GM19043 (cell line): ENCODE measurements around the gene DDHD1.

ENCODE experiments used
- ATAC-seq: cut with Tn5 transposase; IDR thresholded peaks from one replicate; pipeline ENCODE4 v1.9.1; 2021; ENCODE audit warnings: low read depth; ENCODE audit not compliant: unreplicated experiment

Gene DDHD1

DNA sequence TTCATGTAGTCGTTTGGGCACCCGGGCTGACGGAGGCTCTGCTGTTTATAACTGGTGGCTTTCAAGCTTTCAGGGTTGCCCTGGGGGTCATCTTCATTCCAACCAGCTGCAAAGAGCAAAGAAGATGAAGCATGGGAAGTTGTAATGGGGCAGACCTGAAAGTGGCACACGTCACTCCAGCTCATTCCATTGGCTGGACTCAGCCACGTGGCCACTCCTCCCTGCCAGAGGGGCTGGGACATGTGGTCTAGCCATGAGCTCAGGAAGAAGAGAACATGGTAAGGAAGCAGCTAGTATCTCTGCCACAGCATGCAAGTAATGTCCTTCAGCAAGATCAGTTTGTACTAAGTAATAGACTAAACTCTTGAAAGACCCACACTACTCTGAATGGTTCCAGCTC is 150.5 kb downstream of the DDHD1 start:
- ATAC-seq: no peak

DNA sequence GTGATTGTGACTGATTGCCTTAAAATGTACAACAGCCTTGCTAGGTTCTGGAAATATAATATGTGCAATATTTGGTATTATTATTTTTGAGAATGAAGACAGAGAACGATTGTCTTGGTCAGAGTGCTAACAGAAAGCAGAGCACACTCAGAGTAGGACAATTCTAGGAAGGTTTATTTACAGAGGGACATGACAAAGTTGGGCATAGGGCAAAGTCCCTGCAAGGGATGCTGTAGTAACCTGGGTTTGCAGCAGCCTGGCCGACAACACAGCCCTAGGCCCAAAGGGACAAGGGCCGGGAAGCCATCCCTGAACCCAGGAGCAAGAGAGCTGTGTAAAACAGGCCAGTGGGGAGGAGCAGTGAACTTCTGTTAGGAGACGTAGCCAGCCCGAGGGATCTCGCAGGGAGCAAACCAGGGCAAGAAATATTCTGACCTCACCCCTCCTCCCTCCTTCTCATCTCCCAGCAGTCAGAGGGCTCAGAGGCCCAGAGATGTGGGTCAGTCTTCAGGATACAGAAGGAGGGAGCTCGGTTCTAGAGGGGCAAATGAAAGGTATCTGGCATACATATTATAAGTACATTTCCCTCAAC is 151.2 kb downstream of the DDHD1 start:
- no peak for ATAC-seq

- ATAC-seq: no peak
Observed at GRCh38 chr14:52998376-52999015, 154.6 kb downstream of the DDHD1 start.

DNA sequence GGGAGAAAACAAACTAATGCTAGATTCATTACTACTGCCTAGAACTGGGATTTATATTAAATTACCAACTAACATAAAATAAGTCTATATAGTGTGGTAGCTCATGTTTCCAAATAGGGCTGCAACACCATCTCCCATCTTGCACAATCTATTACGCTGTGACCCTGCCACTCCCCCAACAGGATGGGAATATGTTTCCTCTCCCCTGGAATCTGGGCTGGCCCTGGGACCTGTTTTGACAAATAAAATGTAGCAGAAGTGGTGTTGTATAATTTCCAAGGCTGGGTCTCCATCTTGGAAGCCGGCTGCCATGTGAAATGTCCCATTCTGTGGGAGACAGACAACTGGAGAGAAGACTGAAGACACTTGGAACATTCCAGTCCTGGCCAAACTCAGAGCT is 156.6 kb downstream of the DDHD1 start:
- no peak for ATAC-seq

- ATAC-seq: no peak
Observed at GRCh38 chr14:52995998-52996397, 157.1 kb downstream of the DDHD1 start.

DNA sequence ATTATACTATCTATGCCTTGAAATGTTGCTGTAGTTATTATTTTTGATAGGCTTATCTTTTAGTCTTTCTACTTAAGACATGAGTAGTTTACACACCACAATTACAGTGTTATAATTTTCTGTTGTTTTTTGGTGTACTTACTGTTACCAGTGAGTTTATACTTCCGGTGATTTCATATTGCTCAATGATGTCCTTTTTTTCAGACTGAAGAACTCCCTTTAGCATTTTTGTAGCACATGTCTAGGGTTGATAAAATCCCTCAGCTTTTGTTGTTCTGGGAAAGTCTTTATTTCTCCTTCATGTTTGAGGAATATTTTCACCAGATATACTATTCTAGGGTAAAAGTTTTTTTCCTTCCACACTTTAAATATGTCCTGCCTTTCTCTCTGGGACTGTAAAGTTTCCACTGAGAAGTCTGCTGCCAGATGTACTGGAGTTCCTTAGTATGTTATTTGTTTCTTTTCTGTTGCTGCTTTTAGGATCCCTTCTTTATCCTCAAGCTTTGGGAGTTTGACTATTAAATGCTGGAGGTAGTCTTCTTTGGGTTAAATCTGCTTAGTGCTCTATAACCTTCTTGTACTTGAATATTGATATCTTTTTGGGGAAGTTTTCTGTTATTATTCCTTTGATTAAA is 160.8 kb downstream of the DDHD1 start:
- ATAC-seq: no peak

DNA sequence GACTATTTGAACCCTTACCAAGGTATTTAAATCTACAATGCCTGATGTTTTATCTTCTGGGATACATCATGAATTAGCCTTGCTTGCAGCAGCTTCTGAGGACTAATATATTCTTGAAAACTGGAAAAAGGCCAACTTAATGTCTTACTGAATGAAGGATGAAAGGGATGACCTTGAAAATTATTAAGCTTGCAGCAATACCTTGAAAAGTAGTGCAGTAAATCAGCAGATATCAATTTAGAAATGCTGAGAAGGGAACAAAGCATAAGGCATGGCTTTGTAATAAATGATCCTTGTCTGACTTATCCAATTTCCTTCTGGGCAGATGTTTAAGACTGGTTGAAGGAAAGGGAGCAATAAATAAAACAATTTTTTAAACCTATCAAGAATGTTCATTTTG is 165.0 kb downstream of the DDHD1 start:
- ATAC-seq: no peak

DNA sequence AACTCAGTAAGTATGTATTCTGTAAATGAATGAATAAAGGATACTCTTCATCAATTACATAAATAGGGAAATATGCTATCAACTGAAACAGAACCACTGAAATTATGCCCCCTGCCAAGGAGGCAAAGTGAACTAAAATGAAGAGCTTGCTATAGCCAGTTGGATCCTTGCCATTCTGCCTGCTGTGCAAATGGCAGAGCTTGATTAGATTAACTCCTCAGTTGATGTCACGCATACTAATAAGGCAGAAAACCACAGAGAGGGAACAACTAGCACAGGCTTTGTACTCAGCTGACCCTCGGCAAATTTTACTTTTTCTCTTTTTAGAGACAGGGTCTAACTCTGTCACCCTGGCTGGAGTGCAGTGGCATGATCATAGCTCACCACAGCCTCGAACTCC is 165.6 kb downstream of the DDHD1 start:
- ATAC-seq: no peak

DNA sequence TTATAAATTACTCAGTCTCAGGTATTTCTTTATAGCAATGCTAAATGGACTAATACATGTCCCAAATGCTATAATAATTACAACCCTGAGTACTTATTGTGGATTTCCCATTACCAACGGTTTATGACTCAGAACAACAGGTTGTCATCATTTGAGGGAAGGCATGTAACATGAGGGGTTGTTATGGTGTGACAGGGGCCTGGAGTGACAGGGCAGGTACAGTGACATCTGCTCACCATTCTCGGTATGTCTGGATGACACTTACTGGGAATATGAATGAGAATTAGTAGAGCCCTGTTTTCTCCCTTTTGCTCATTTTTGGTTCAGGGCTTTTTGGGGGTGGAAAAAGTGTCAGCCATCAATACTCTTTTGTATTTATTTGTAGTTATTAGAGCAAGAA is 166.1 kb downstream of the DDHD1 start:
- ATAC-seq: no peak
